22Rv1 (cell line): ENCODE measurements around the gene PPARG.

Source experiments
- ZFX ChIP-seq: fragments of 450-650 bp; IDR thresholded peaks from 2 replicates; pipeline ENCODE4 v1.6.1; 2017; ENCODE audit warnings: antibody characterized with exemption, borderline replicate concordance
- TF ChIP-seq, protein P1 (sequence below): fragments of 450-650 bp; IDR thresholded peaks from 2 replicates; pipeline ENCODE4 v1.5.1; 2017; ENCODE audit warnings: mild to moderate bottlenecking

DNA sequence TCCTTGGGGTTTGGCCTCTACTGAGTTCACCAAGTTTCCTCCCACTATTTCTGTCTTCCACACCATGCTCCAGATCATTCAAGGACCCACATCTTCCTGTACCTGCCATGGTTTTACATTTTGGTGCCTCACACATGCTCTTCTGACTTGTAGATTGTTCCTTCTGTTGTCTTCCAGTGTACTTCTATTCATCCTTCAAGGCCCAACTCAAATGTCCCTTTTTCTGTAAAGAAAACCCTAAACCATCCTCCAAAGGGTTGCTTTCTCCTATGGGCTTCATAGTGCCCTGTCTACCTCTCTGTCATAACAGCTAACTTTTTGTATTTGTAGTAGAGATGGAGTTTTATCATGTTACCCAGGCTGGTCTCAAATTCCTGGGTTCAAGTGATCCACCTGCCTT, 175.3 kb downstream of the PPARG start:
- TF ChIP-seq, protein P1, sequence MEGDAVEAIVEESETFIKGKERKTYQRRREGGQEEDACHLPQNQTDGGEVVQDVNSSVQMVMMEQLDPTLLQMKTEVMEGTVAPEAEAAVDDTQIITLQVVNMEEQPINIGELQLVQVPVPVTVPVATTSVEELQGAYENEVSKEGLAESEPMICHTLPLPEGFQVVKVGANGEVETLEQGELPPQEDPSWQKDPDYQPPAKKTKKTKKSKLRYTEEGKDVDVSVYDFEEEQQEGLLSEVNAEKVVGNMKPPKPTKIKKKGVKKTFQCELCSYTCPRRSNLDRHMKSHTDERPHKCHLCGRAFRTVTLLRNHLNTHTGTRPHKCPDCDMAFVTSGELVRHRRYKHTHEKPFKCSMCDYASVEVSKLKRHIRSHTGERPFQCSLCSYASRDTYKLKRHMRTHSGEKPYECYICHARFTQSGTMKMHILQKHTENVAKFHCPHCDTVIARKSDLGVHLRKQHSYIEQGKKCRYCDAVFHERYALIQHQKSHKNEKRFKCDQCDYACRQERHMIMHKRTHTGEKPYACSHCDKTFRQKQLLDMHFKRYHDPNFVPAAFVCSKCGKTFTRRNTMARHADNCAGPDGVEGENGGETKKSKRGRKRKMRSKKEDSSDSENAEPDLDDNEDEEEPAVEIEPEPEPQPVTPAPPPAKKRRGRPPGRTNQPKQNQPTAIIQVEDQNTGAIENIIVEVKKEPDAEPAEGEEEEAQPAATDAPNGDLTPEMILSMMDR, result no peak
- no peak for TF ChIP-seq ZFX
